H1 (cell line): Measurements from ENCODE around the gene GRB14. TPM values are rescaled to one million over a fixed set of nuclear protein-coding genes. Genes with fewer than 3 reads are reported as not detected.

Experiments
- CTCF ChIA-PET: fragments of 300-600 bp; sonication (Branson Sonifier 250); formaldehyde crosslinking; loops from one replicate; lab custom pipeline; 2021; ENCODE audit not compliant: partially characterized antibody; lab: Charles Lee
- POLR2A ChIA-PET: fragments of 300-600 bp; sonication (Branson Sonifier 250); formaldehyde crosslinking; loops from one replicate; lab custom pipeline; 2021; ENCODE audit warnings: inconsistent platforms; ENCODE audit not compliant: partially characterized antibody; lab: Charles Lee
- DNase-seq, 2 experiments: peaks; one replicate each; pipeline versions ENCODE4 v3.0.0 to v3.0.0-alpha.2; 2010 to 2022; ENCODE audit warnings: low spot score in 2 of 2, low read depth in 1 of 2, mixed read lengths in 1 of 2
- FAIRE-seq: peaks from 2 replicates; lab custom pipeline; 2011; peaks lifted over from hg19 to GRCh38; lab: Jason Lieb, UNC
- H2AFZ ChIP-seq: 2 replicates; pipeline ENCODE4 v1.8.1; 2012; ENCODE audit warnings: low read length, inconsistent platforms
- H2AK5ac ChIP-seq: 2 replicates; pipeline ENCODE4 v1.6.1; 2013; ENCODE audit warnings: low read depth, low read length
- H2BK120ac ChIP-seq: replicated peaks from 2 replicates; pipeline ENCODE3; 2013; ENCODE audit warnings: low read depth, low read length, inconsistent platforms
- H2BK12ac ChIP-seq: 2 replicates; pipeline ENCODE4 v1.6.1; 2013; ENCODE audit warnings: low read depth, low read length
- H2BK15ac ChIP-seq: 2 replicates; pipeline ENCODE4 v1.6.1; 2013; ENCODE audit warnings: low read length
- H2BK20ac ChIP-seq: 2 replicates; pipeline ENCODE4 v1.6.1; 2013; ENCODE audit warnings: low read length
- H2BK5ac ChIP-seq: 2 replicates; pipeline ENCODE4 v1.6.1; 2013; ENCODE audit warnings: low read depth, low read length
- H3K14ac ChIP-seq: 2 replicates; pipeline ENCODE4 v1.6.1; 2013; ENCODE audit warnings: inconsistent platforms; ENCODE audit not compliant: insufficient read length
- H3K18ac ChIP-seq: 2 replicates; pipeline ENCODE4 v1.6.1; 2013; ENCODE audit warnings: low read length; ENCODE audit errors: extremely low read depth
- H3K23ac ChIP-seq: 2 replicates; pipeline ENCODE4 v1.6.1; 2013; ENCODE audit warnings: inconsistent platforms; ENCODE audit not compliant: insufficient read length
- H3K23me2 ChIP-seq: 2 replicates; pipeline ENCODE4 v1.6.1; 2013; ENCODE audit warnings: low read depth, low read length
- H3K27ac ChIP-seq: 2 replicates; pipeline ENCODE4 v1.6.1; 2011; ENCODE audit warnings: low read depth, low read length, inconsistent platforms
- H3K27me3 ChIP-seq, 4 experiments: replicated peaks in 1 of 4; 1 replicate in 1 of 4; 2 replicates in 3 of 4; pipeline versions ENCODE4 v1.6.1 to v1.8.1; 2011 to 2013; ENCODE audit warnings: low read length in 3 of 4, mild to moderate bottlenecking in 3 of 4, inconsistent platforms in 2 of 4, mixed read lengths in 2 of 4, moderate library complexity in 1 of 4; ENCODE audit not compliant: control insufficient read depth in 3 of 4, insufficient read depth in 3 of 4; ENCODE audit errors: extremely low read depth in 1 of 4
- H3K36me3 ChIP-seq, 4 experiments: 2 replicates each; pipeline versions ENCODE4 v1.6.1 to v1.8.1; 2011 to 2013; ENCODE audit warnings: mild to moderate bottlenecking in 4 of 4, low read length in 3 of 4, moderate library complexity in 2 of 4, control low read depth in 1 of 4, inconsistent platforms in 1 of 4; ENCODE audit not compliant: insufficient read depth in 4 of 4, control insufficient read depth in 2 of 4
- H3K4ac ChIP-seq: replicated peaks from 2 replicates; pipeline ENCODE3; 2013; ENCODE audit warnings: low read length, low read depth, mixed read lengths, inconsistent platforms; ENCODE audit not compliant: insufficient read length
- H3K4me1 ChIP-seq, 4 experiments: replicated peaks in 1 of 4; 1 replicate in 1 of 4; 2 replicates in 3 of 4; pipeline versions ENCODE4 v1.6.1 to v1.8.1; 2011 to 2013; ENCODE audit warnings: low read length in 3 of 4, inconsistent platforms in 2 of 4, mixed read lengths in 1 of 4; ENCODE audit not compliant: insufficient read depth in 4 of 4, control insufficient read depth in 3 of 4
- H3K4me2 ChIP-seq, 2 experiments: 2 replicates each; pipeline versions ENCODE4 v1.6.1 to v1.8.1; 2011 to 2013; ENCODE audit warnings: low read depth in 2 of 2, low read length in 2 of 2, control low read depth in 1 of 2, inconsistent platforms in 1 of 2, mild to moderate bottlenecking in 1 of 2; ENCODE audit not compliant: insufficient read depth in 1 of 2
- H3K4me3 ChIP-seq, 4 experiments: fragments of 200-600, 300-600 bp in 1 of 4; sonication (generic), shearing (Covaris generic), sonication (Bioruptor Twin) in 1 of 4; 2 replicates each; pipeline versions ENCODE4 v1.5.1 to v1.8.1; 2011 to 2016; ENCODE audit warnings: low read length in 4 of 4, low read depth in 3 of 4, control low read depth in 2 of 4, inconsistent platforms in 2 of 4, mild to moderate bottlenecking in 2 of 4, mixed read lengths in 1 of 4, moderate library complexity in 1 of 4; ENCODE audit not compliant: insufficient read depth in 2 of 4; ENCODE audit errors: extremely low read depth in 1 of 4
- H3K56ac ChIP-seq: replicated peaks from 2 replicates; pipeline ENCODE3; 2013; ENCODE audit warnings: low read depth, mild to moderate bottlenecking, mixed read lengths, low read length, inconsistent platforms; ENCODE audit not compliant: insufficient read length
- H3K79me1 ChIP-seq: 2 replicates; pipeline ENCODE4 v1.6.1; 2013; ENCODE audit warnings: low read depth, low read length, control low read depth
- H3K79me2 ChIP-seq, 2 experiments: 2 replicates each; pipeline versions ENCODE4 v1.6.1 to v1.8.1; 2012 to 2013; ENCODE audit warnings: low read length in 2 of 2, mild to moderate bottlenecking in 2 of 2, inconsistent platforms in 1 of 2; ENCODE audit not compliant: insufficient read depth in 2 of 2, control insufficient read depth in 1 of 2
- H3K9ac ChIP-seq, 4 experiments: replicated peaks in 1 of 4; 1 replicate in 1 of 4; 2 replicates in 3 of 4; pipeline versions ENCODE4 v1.6.1 to v1.8.1; 2011 to 2013; ENCODE audit warnings: low read depth in 3 of 4, low read length in 3 of 4, control low read depth in 2 of 4, mild to moderate bottlenecking in 2 of 4, moderate library complexity in 2 of 4, inconsistent platforms in 1 of 4; ENCODE audit errors: extremely low read depth in 1 of 4
- H3K9me3 ChIP-seq, 2 experiments: 2 replicates each; pipeline versions ENCODE4 v1.6.1 to v1.8.1; 2012 to 2013; ENCODE audit warnings: mild to moderate bottlenecking in 2 of 2, moderate library complexity in 2 of 2, control low read depth in 1 of 2, inconsistent platforms in 1 of 2, low read depth in 1 of 2, low read length in 1 of 2, mixed read lengths in 1 of 2; ENCODE audit not compliant: insufficient read depth in 2 of 2
- H4K20me1 ChIP-seq, 2 experiments: replicated peaks in 1 of 2; 2 replicates each; pipeline versions ENCODE3 to v1.8.1; 2011 to 2013; ENCODE audit warnings: inconsistent platforms in 2 of 2, low read length in 2 of 2, mild to moderate bottlenecking in 1 of 2; ENCODE audit not compliant: insufficient read depth in 2 of 2, control insufficient read depth in 1 of 2
- H4K5ac ChIP-seq: 2 replicates; pipeline ENCODE4 v1.6.1; 2013; ENCODE audit warnings: low read length, low read depth, mixed read lengths, inconsistent platforms; ENCODE audit not compliant: insufficient read length
- H4K8ac ChIP-seq: 2 replicates; pipeline ENCODE4 v1.8.0; 2013; ENCODE audit warnings: mild to moderate bottlenecking, moderate library complexity, low read length, inconsistent platforms; ENCODE audit not compliant: insufficient read depth; ENCODE audit errors: extremely low read depth
- H4K91ac ChIP-seq: replicated peaks from 2 replicates; pipeline ENCODE3; 2013; ENCODE audit warnings: low read length, mixed read lengths, inconsistent platforms; ENCODE audit not compliant: insufficient read length
- ASH2L ChIP-seq: fragments of 200-600, 300-600 bp; sonication (generic); IDR thresholded peaks from one replicate; pipeline ENCODE4 v1.7.1; 2017; ENCODE audit warnings: low read length
- CHD1 ChIP-seq: IDR thresholded peaks from 2 replicates; pipeline ENCODE4 v1.6.1; 2012; ENCODE audit warnings: low read depth, low read length, improper control_type of control experiment
- CTBP2 ChIP-seq: IDR thresholded peaks from 2 replicates; pipeline ENCODE4 v1.7.0; 2011; ENCODE audit warnings: borderline replicate concordance, mild to moderate bottlenecking, moderate library complexity, mixed read lengths, low read length; ENCODE audit not compliant: insufficient read depth, insufficient read length
- EP300 ChIP-seq, 2 experiments: IDR thresholded peaks; 1 replicate in 1 of 2; 2 replicates in 1 of 2; pipeline ENCODE4 v1.6.1; 2011 to 2012; ENCODE audit warnings: low read depth in 2 of 2, low read length in 2 of 2, mild to moderate bottlenecking in 2 of 2, borderline replicate concordance in 1 of 2, inconsistent platforms in 1 of 2, moderate library complexity in 1 of 2
- NANOG ChIP-seq: IDR thresholded peaks from 2 replicates; pipeline ENCODE4 v1.6.1; 2011; ENCODE audit warnings: low read length, low read depth, mild to moderate bottlenecking, inconsistent platforms; ENCODE audit not compliant: insufficient read depth, poor library complexity, severe bottlenecking
- RFX5 ChIP-seq: IDR thresholded peaks from 2 replicates; pipeline ENCODE4 v1.6.1; 2011; ENCODE audit warnings: low read depth, low read length, improper control_type of control experiment, borderline replicate concordance
- SIRT6 ChIP-seq: IDR thresholded peaks from one replicate; pipeline ENCODE4 v1.7.1; 2012; ENCODE audit warnings: low read length, inconsistent platforms
- TEAD4 ChIP-seq: IDR thresholded peaks from 2 replicates; pipeline ENCODE4 v1.6.1; 2012; ENCODE audit warnings: low read depth, low read length, inconsistent platforms, mixed read lengths
- ZNF274 ChIP-seq: IDR thresholded peaks from 2 replicates; pipeline ENCODE4 v1.7.0; 2012; ENCODE audit warnings: low read length, borderline replicate concordance; ENCODE audit errors: extremely low read depth
- WGBS, 2 experiments: shearing (Covaris generic) in 1 of 2; methylation state at CpG; one replicate each; pipeline versions ENCODE4 v1.1.6 to v1.1.7; 2013 to 2015; ENCODE audit warnings: low lambda C conversion rate in 2 of 2, mixed read lengths in 2 of 2, inconsistent platforms in 1 of 2, low coverage in 1 of 2, missing lambda C conversion rate in 1 of 2; ENCODE audit not compliant: insufficient replicate concordance in 2 of 2, insufficient coverage in 1 of 2, insufficient read length in 1 of 2; ENCODE audit errors: extremely low coverage in 1 of 2, missing lambda C conversion rate in 1 of 2; 5-methylcytosine and 5-hydroxymethylcytosine counted together
- polyA plus RNA-seq, 7 experiments: library from polyadenylated mRNA; depleted of rRNA in 3 of 7; stranded (reverse) in 5 of 7; unstranded in 2 of 7; fragments of >200 nt in 5 of 7; fragments of 200-250 nt in 2 of 7; gene quantifications; 1 replicate in 5 of 7; 2 replicates in 1 of 7; 4 replicates in 1 of 7; pipeline versions ENCODE4 v1.2.1 to v1.2.3, GENCODE V29; 2011 to 2013; ENCODE audit warnings: missing spikeins in 2 of 7, mixed read lengths in 2 of 7
- total RNA-seq: library from RNA; stranded (reverse); fragmentation: NEBNext Ultra II Directional; extraction: Animal tissue kit (Norgen Biotek cat#: 25700); gene quantifications from 2 replicates; pipeline ENCODE4 v1.2.1, GENCODE V29; 2021
- TF ChIP-seq, protein P1 (sequence below): IDR thresholded peaks from 2 replicates; pipeline ENCODE4 v1.6.1; 2012; ENCODE audit warnings: inconsistent platforms

Gene GRB14
- total and polyA plus RNA-seq, 2 of the 8 experiments (the other 6 are each of a cell fraction or from before 2014, with no cell fraction given): 2.5 to 11.6 TPM

DNA sequence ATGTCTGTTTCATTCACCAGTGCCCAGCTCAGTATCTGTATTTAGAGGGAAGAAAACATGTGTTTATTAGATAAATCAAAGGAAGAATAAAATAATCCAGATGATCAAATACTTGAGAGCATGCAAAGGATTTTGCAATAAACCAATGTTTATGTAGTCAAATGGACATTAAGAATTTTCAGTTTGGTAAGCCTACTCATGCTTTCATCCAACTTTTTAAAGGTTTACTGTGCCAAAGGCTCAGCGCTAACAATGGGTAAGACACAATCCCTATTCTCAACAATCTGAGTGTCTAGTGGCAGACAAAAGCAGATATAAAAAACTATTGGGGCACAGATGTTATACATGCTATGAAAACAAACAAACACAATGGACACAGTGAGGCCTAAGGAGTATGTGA lies 26.3 kb downstream of the GRB14 start:
- Histone ChIP-seq H2AFZ (no peak overlapping the region), H3K56ac (no peak overlapping the region), H3K4me2 (no peak overlapping the region), H4K91ac (no peak overlapping the region), H2BK12ac (no peak overlapping the region), H4K5ac (no peak overlapping the region), H3K23ac (no peak overlapping the region), H3K9ac (no peak overlapping the region), H4K8ac (no peak overlapping the region), H2BK5ac (no peak overlapping the region), H3K9me3 (no peaks in the 10 kb centered on the region), H2BK20ac (no peak overlapping the region), H3K27ac (no peak overlapping the region), H3K79me2 (no peaks in the 10 kb centered on the region), H3K27me3 (no peaks in the 10 kb centered on the region), H3K14ac (no peak overlapping the region), H2BK15ac (no peak overlapping the region), H3K79me1 (no peaks in the 10 kb centered on the region; the same call in 1 of the 2 replicates), H4K20me1 (no peaks in the 10 kb centered on the region), H3K4ac (no peak overlapping the region), H2BK120ac (no peak overlapping the region), H2AK5ac (no peak overlapping the region), H3K36me3 (no peaks in the 10 kb centered on the region), H3K4me1 (peaks cover 0 to 2% (median 0%) of the 10 kb centered on the region in 4 experiments; a peak in 1 of 7 replicates), H3K18ac (no peak overlapping the region), H3K4me3 (no peak overlapping the region), H3K23me2 (no peaks in the 10 kb centered on the region)
- TF ChIP-seq NANOG (no peak), CHD1 (no peak), ASH2L (no peak), RFX5 (no peak), CTBP2 (no peak), TEAD4 (no peak), SIRT6 (no peak), ZNF274 (no peak), EP300 (IDR thresholded peaks at IDR 0.05; ENCODE audit: borderline replicate concordance in 1 of 2, low read depth in 2 of 2, low read length in 2 of 2) (no peak)
- TF ChIP-seq, protein P1, sequence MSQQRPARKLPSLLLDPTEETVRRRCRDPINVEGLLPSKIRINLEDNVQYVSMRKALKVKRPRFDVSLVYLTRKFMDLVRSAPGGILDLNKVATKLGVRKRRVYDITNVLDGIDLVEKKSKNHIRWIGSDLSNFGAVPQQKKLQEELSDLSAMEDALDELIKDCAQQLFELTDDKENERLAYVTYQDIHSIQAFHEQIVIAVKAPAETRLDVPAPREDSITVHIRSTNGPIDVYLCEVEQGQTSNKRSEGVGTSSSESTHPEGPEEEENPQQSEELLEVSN: no peak
- FAIRE-seq (no peak), DNase-seq (no peak)
- CTCF ChIA-PET: interaction anchor here (1.2 to 5.0 kb wide), 2 partner anchors 10 to 34 kb away, joined by 3 to 26 read pairs; no protein-coding TSS in a partner anchor
- POLR2A ChIA-PET: interaction anchor here (0.8 kb wide), 1 partner anchor 27 kb away, joined by 3 read pairs; no protein-coding TSS in a partner anchor
- WGBS, 2 experiments: 100% methylated on average over 1 of the region's 1 CpG; no CpG with 5 or more reads in 1 of the 2 experiments
